Measurements from ENCODE around the gene PAOX. TPM values are rescaled to one million over a fixed set of nuclear protein-coding genes. Genes with fewer than 3 reads are reported as not detected.
"Not testable (repeated sequence)": the region's sequence is repeated elsewhere in the genome, so short reads cannot be mapped to it uniquely, and the experiment has no call there.

Gene PAOX
- polyA plus RNA-seq, 2 donors = 11.5 to 16.1 TPM

GRCh38 chr10:133418289-133418993 lies 39.4 kb downstream of the PAOX start:
- H3K36me3 ChIP-seq (ENCODE audit: control insufficient read depth in 2 of 2, insufficient read depth in 2 of 2, low read length in 1 of 2) = peaks cover 0 to 32% of the 10 kb centered on the region in 2 donors
- 96 to 97% methylated on average over 14 of the region's 14 CpGs for WGBS, 2 donors
- H3K27ac ChIP-seq (ENCODE audit: low read depth in 2 of 2, low read length in 1 of 2) = no peak overlapping the region
- H3K9me3 ChIP-seq (ENCODE audit: control insufficient read depth in 2 of 2, insufficient read depth in 1 of 2, low read depth in 1 of 2, low read length in 1 of 2) = no peaks in the 10 kb centered on the region
- H3K4me1 ChIP-seq (ENCODE audit: control insufficient read depth in 2 of 2, insufficient read depth in 2 of 2, low read length in 1 of 2) = peaks cover 0 to 6% of the 10 kb centered on the region in 2 donors
- H3K4me3 ChIP-seq (ENCODE audit: low read depth in 1 of 2, low read length in 2 of 2) = no peak overlapping the region
- H3K27me3 ChIP-seq (ENCODE audit: control insufficient read depth in 1 of 2, insufficient read depth in 2 of 2, low read length in 2 of 2) = peaks cover 0 to 6% of the 10 kb centered on the region in 2 donors

GRCh38 chr10:133419211-133419950 lies 40.3 kb downstream of the PAOX start:
- Histone ChIP-seq H3K36me3 (ENCODE audit: control insufficient read depth in 2 of 2, insufficient read depth in 2 of 2, low read length in 1 of 2) (peaks cover 0 to 32% of the 10 kb centered on the region in 2 donors), H3K27ac (ENCODE audit: low read depth in 2 of 2, low read length in 1 of 2) (no peak overlapping the region), H3K4me1 (ENCODE audit: control insufficient read depth in 2 of 2, insufficient read depth in 2 of 2, low read length in 1 of 2) (peaks cover 0 to 6% of the 10 kb centered on the region in 2 donors), H3K9me3 (ENCODE audit: control insufficient read depth in 2 of 2, insufficient read depth in 1 of 2, low read depth in 1 of 2, low read length in 1 of 2) (no peaks in the 10 kb centered on the region), H3K27me3 (ENCODE audit: control insufficient read depth in 1 of 2, insufficient read depth in 2 of 2, low read length in 2 of 2) (peaks cover 0 to 7% of the 10 kb centered on the region in 2 donors), H3K4me3 (ENCODE audit: low read depth in 1 of 2, low read length in 2 of 2) (no peak overlapping the region)
- WGBS, 2 donors = 92 to 94% methylated on average over 34 of the region's 34 CpGs

GRCh38 chr10:133420028-133420427 lies 41.0 kb downstream of the PAOX start:
- Histone ChIP-seq H3K27me3 (ENCODE audit: control insufficient read depth in 1 of 2, insufficient read depth in 2 of 2, low read length in 2 of 2) (peaks cover 0 to 7% of the 10 kb centered on the region in 2 donors), H3K27ac (ENCODE audit: low read depth in 2 of 2, low read length in 1 of 2) (no peak overlapping the region), H3K4me1 (ENCODE audit: control insufficient read depth in 2 of 2, insufficient read depth in 2 of 2, low read length in 1 of 2) (peaks cover 0 to 6% of the 10 kb centered on the region in 2 donors), H3K36me3 (ENCODE audit: control insufficient read depth in 2 of 2, insufficient read depth in 2 of 2, low read length in 1 of 2) (peaks cover 0 to 30% of the 10 kb centered on the region in 2 donors), H3K4me3 (ENCODE audit: low read depth in 1 of 2, low read length in 2 of 2) (no peak overlapping the region), H3K9me3 (ENCODE audit: control insufficient read depth in 2 of 2, insufficient read depth in 1 of 2, low read depth in 1 of 2, low read length in 1 of 2) (no peaks in the 10 kb centered on the region)
- WGBS, 2 donors = 91% methylated on average over 17 of the region's 17 CpGs

GRCh38 chr10:133420579-133420978 lies 41.5 kb downstream of the PAOX start:
- no peaks in the 10 kb centered on the region for H3K9me3 ChIP-seq (ENCODE audit: control insufficient read depth in 2 of 2, insufficient read depth in 1 of 2, low read depth in 1 of 2, low read length in 1 of 2)
- 94 to 97% methylated on average over 6 of the region's 6 CpGs for WGBS, 2 donors
- peaks cover 0 to 7% of the 10 kb centered on the region in 2 donors for H3K27me3 ChIP-seq (ENCODE audit: control insufficient read depth in 1 of 2, insufficient read depth in 2 of 2, low read length in 2 of 2)
- peaks cover 0 to 29% of the 10 kb centered on the region in 2 donors for H3K36me3 ChIP-seq (ENCODE audit: control insufficient read depth in 2 of 2, insufficient read depth in 2 of 2, low read length in 1 of 2)
- H3K27ac ChIP-seq (ENCODE audit: low read depth in 2 of 2, low read length in 1 of 2) = no peak overlapping the region
- H3K4me1 ChIP-seq (ENCODE audit: control insufficient read depth in 2 of 2, insufficient read depth in 2 of 2, low read length in 1 of 2) = peaks cover 0 to 6% of the 10 kb centered on the region in 2 donors
- no peak overlapping the region for H3K4me3 ChIP-seq (ENCODE audit: low read depth in 1 of 2, low read length in 2 of 2)

- H3K27me3 ChIP-seq (ENCODE audit: control insufficient read depth in 1 of 2, insufficient read depth in 2 of 2, low read length in 2 of 2) = peaks cover 0 to 7% of the 10 kb centered on the region in 2 donors
- WGBS, 2 donors = 80 to 87% methylated on average over 16 of the region's 17 CpGs
Observed at GRCh38 chr10:133421336-133422222, 42.5 kb downstream of the PAOX start.

GRCh38 chr10:133422223-133422806 lies 43.3 kb downstream of the PAOX start:
- H3K4me1 ChIP-seq (ENCODE audit: control insufficient read depth in 2 of 2, insufficient read depth in 2 of 2, low read length in 1 of 2) = peaks cover 0 to 6% of the 10 kb centered on the region in 2 donors

More at GRCh38 chr10:133421336-133422222, 42.5 kb downstream of the PAOX start:
- no peak overlapping the region for H3K27ac ChIP-seq (ENCODE audit: low read depth in 2 of 2, low read length in 1 of 2)
- no peak overlapping the region for H3K4me3 ChIP-seq (ENCODE audit: low read depth in 1 of 2, low read length in 2 of 2)
- peaks cover 0 to 26% of the 10 kb centered on the region in 2 donors for H3K36me3 ChIP-seq (ENCODE audit: control insufficient read depth in 2 of 2, insufficient read depth in 2 of 2, low read length in 1 of 2)
- peaks cover 0 to 6% of the 10 kb centered on the region in 2 donors for H3K4me1 ChIP-seq (ENCODE audit: control insufficient read depth in 2 of 2, insufficient read depth in 2 of 2, low read length in 1 of 2)
- H3K9me3 ChIP-seq (ENCODE audit: control insufficient read depth in 2 of 2, insufficient read depth in 1 of 2, low read depth in 1 of 2, low read length in 1 of 2) = no peaks in the 10 kb centered on the region

GRCh38 chr10:133422807-133423771 lies 44.0 kb downstream of the PAOX start:
- Histone ChIP-seq H3K4me1 (ENCODE audit: control insufficient read depth in 2 of 2, insufficient read depth in 2 of 2, low read length in 1 of 2) (peaks cover 0 to 6% of the 10 kb centered on the region in 2 donors), H3K27me3 (ENCODE audit: control insufficient read depth in 1 of 2, insufficient read depth in 2 of 2, low read length in 2 of 2) (peaks cover 0 to 7% of the 10 kb centered on the region in 2 donors), H3K4me3 (ENCODE audit: low read depth in 1 of 2, low read length in 2 of 2) (peak overlapping the region in 1 of 2 donors; percentile 9), H3K36me3 (ENCODE audit: control insufficient read depth in 2 of 2, insufficient read depth in 2 of 2, low read length in 1 of 2) (peaks cover 0 to 26% of the 10 kb centered on the region in 2 donors), H3K27ac (ENCODE audit: low read depth in 2 of 2, low read length in 1 of 2) (no peak overlapping the region), H3K9me3 (ENCODE audit: control insufficient read depth in 2 of 2, insufficient read depth in 1 of 2, low read depth in 1 of 2, low read length in 1 of 2) (no peaks in the 10 kb centered on the region)
- 11 to 15% methylated on average over 47 to 88 of the region's 88 CpGs for WGBS, 2 donors

More at GRCh38 chr10:133422223-133422806, 43.3 kb downstream of the PAOX start:
- WGBS, 2 donors = 75% methylated on average over 16 of the region's 16 CpGs
- Histone ChIP-seq H3K4me3 (ENCODE audit: low read depth in 1 of 2, low read length in 2 of 2) (no peak overlapping the region), H3K9me3 (ENCODE audit: control insufficient read depth in 2 of 2, insufficient read depth in 1 of 2, low read depth in 1 of 2, low read length in 1 of 2) (no peaks in the 10 kb centered on the region), H3K27ac (ENCODE audit: low read depth in 2 of 2, low read length in 1 of 2) (no peak overlapping the region), H3K27me3 (ENCODE audit: control insufficient read depth in 1 of 2, insufficient read depth in 2 of 2, low read length in 2 of 2) (peaks cover 0 to 7% of the 10 kb centered on the region in 2 donors), H3K36me3 (ENCODE audit: control insufficient read depth in 2 of 2, insufficient read depth in 2 of 2, low read length in 1 of 2) (peaks cover 0 to 26% of the 10 kb centered on the region in 2 donors)

- H3K9me3 ChIP-seq (ENCODE audit: control insufficient read depth in 2 of 2, insufficient read depth in 1 of 2, low read depth in 1 of 2, low read length in 1 of 2); H3K4me1 ChIP-seq (ENCODE audit: control insufficient read depth in 2 of 2, insufficient read depth in 2 of 2, low read length in 1 of 2); H3K4me3 ChIP-seq (ENCODE audit: low read depth in 1 of 2, low read length in 2 of 2); H3K27me3 ChIP-seq (ENCODE audit: control insufficient read depth in 1 of 2, insufficient read depth in 2 of 2, low read length in 2 of 2); H3K27ac ChIP-seq (ENCODE audit: low read depth in 2 of 2, low read length in 1 of 2): not testable (repeated sequence)
- peaks cover 0 to 19% of the 10 kb centered on the region in 2 donors for H3K36me3 ChIP-seq (ENCODE audit: control insufficient read depth in 2 of 2, insufficient read depth in 2 of 2, low read length in 1 of 2)
- 19% methylated on average over 11 of the region's 46 CpGs; no CpG with 5 or more reads in 1 of the 2 donors for WGBS, 2 donors
Observed at GRCh38 chr10:133424102-133424501, 45.0 kb downstream of the PAOX start.
